ENCODE results near the gene RASSF5.

RASSF5 gene

DNA sequence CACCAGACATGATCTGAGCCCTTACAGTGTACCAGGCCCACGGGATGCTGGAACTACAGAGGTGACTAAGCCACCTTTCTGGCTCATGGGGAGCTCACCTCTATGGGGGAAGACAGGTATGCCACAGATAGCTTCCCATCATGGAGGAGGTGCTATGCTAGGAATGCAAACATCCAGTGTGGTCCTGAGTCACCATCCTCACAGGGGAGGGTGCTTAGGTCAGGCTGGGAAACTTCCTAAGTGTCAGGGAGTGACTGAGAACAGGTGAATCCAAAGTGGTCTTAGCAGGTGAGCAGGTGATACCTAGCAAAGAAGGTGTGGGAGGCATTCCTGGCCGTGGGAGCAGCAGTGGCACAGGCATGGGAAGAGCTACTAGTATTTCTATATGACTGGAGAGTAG lies 8.6 kb upstream of the RASSF5 start:
- no peak for DNase-seq

DNA sequence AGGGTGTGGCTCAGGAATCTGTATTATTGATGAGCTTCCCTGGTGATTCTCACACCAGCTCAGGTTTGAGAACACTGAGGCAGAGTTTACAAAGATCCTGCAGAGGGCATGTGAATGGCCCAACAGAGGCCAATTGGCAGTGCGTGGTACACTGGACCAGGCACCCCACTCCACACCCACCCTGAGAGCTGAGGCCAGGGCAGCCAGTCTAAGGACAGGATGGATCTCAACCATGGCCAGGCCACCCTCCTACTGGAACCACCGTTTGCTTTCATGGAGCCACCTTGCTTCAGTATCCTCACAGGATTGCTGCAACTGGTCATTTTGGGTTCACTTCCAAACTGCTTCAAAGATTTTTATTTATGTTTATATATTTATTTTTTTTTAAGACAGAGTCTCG lies 7.3 kb upstream of the RASSF5 start:
- DNase-seq, result no peak

DNA sequence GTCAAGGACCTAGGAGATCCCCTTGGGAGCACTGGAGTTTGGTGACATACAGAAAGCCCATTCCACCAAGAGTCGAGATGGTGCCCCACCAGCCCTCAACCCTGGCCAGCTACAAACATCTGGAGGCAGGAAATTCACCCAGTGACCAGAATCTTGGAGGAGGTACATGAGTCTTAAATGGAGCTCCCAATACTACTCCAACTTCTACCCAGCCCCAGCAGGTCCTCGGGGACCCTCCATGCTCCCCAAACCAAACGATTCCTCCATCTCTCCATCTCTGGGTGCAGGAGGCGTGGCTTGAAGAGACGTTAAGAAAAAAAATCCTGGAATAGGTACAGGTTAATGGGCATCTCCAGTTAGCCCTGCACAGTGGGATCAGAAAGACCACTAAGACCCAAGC lies 5.5 kb upstream of the RASSF5 start:
- no peak for DNase-seq

DNA sequence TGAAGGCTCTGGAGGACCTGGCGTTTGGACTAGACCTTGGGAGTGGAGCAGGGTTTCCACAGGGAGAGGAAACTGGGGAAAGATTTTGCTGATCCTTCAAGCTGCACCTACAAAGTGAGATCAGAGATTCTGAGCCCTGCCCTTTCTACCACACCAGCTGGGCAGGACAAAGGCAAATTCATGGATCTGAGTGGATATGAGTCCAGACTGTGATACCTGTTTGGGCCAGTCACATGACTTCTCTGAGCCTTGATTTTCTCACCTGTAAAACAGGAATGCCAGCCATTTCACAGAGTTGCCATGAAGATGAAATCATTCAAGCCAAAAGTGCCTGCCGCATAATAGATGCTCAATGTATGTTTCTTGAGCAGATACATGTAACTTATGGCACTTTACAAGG lies 4.9 kb upstream of the RASSF5 start:
- DNase-seq, result no peak

DNA sequence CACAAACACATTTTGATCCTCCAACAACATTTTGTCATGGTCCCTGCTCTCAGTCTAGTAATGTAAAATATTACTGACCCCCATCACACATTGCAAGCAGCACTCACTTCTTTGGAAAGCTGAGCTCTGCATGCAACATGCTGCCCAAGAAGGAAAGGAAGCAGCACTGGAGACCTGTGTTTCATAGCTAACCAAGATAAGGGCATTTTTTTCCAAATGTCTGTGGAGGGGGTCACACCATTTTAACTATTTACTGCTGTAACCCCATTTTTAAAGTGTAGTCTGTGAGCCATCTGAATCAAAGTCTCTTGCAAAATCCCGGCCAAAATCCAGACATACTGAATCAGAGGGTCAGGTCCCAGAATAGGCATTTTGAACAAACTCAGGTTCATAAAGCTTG lies 4.5 kb upstream of the RASSF5 start:
- no peak for DNase-seq

DNA sequence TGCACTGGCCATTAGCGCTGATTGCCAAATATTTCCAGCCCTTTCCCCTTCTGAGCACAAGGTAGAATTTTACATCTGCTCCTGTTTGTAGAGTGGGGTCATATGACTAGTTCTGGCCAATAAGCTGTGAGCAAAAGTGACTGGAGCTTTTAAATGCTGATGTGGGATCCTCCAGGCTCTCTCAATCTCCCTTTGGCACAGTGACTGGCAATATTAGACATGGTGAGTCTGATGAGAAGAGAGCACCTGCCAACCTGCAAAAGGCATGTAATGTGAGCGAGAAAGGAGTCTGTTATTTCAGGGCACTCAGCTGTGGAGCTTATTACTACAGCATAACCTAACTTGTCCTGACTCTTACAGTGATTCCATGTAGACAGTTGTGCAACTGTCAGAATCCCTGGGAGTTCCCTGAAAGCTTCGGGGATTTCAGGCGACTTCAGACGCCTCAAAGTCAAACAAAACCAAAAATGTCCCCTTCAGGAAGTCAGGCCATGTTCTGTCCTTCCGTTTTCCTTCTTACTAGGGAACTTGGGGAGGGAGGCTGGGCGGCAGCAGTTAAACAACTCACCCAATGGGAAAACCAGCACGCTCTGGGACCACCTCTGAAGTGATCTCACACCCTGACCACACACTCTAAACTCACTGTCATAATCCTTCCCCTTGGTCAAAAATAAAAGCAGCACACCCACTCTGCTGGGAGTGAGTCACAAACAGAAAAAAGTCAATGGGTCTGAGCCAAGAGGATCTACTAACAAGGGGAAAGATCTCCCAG lies 3.6 kb upstream of the RASSF5 start:
- DNase-seq, result peak; percentile 98 to 99

DNA sequence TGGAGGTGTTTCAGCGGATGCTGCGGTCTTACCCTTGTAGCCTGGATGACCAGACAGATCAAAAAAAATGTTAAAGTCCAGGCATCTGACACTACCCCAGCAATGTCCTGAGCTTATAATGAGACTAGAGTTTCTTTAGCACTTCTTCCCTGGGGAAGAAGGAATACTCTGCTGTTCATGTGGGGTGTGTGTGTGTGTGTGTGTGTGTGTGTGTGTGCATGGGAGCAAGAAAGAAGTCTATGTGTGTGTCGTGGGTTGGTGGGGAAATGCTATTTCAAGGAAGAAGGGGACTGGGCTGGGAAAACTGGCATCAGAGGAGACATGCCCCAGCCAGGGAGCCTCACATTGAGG lies 3.0 kb upstream of the RASSF5 start:
- no peak for DNase-seq

DNA sequence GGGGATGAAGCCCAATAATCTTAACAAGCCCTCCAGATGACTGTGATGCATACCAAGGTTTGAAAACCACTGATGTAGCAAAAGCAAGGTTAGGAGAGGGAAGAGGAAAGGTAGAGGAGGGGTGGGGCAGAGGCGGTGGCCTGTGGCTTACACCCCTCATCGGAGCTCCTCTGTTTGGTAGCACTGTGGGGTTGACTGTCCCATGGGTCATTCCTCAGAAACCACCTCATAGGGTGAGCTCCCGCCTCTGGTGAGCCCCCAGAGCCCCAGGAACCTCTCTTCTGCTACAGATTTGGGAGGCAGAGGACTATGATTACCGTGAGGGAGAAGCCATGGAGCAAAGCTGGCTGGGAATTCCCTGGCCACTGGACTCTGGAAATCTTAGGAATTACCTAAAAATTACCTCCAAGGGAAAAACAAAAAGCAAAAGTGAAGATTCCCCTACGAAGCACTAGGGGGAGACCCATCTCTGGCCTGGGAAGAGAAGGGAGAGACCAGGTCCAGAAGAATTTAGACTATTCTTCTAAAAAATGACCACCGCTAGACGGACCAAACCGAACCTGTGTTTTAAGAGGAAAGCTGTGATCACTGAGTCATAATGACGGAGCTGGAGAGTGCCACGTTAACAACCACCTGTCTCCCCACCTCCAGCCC lies 1.5 kb upstream of the RASSF5 start:
- peak; percentile 26 to 45 for DNase-seq

DNA sequence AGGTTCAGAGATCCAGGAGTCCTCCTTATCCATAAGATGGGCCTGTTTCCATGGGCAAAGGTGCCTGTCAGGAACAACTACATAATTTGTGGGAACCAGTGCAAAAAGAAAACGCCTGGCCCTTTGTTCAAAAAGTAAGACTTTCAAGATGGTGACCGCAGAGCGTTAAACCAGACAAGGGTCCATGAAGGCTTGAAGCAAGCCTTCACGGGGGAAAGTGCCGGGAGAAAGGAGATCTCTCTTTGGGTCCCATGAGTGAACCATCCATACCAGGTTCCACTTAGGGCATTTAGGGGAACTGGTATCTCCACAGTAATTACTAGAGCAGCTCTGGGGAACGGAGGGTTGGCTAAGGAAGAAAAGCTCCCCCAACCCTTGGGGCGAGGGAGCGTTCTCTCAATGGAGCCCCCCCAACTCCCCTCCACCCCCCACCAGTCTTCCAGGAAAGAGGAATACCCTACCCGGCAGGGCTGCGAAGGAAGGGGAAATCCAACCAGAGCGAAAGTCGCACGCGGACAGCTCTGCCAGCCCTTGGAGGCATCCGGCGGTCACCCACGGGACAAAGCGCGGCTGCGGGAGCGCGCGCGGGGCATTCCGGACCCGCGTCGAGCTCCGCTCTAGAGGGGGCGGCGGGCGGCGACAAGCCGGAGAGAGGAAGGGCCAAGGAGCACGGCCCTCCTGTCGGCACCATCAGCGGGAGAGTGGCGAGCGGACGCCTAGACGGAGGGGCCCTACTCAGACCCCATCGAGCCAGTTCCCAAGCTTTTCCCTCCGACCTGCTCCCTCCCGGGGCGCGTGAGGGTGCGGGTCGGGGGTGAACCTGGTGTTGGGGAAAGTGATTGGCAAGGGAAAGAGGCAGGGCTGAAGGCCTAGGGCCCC lies 687 bp upstream of the RASSF5 start:
- DNase-seq, result no peak

DNA sequence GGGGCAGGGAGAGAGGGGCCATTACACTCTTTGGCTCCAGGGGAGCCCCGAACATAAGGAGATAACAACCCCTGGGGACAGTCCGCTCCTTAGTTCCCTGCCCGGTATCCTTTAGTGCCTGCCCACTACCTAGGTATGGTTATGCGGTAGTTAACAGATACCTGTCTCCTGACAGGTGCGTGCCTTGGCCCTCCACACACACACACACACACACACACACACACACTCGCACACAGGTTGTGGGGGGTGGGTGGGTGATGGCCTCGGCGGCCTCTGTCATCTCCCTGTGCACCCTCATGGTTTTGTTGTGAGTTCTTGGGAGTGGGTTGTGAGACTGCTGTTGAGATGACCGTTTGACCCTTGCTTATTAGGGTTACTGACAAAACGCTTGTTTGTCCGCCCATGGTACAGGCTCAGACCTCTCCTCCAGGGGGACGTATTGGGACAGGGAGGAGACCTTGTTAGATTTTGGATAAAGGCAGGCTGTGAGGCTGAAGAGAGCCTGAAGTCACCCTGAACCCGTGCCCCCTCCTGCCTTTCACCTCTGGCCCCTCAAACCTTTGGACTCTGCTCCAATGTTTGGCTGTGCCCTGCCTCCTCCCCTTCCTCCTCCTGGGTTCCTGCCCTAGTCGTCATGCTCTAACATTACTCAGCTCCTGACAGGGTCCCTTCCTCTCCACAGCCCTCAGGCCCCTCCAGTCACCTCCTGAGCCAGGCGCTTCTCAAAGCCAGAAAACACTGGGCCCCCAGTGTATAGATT lies 979 bp downstream of the RASSF5 start:
- no peak for DNase-seq

DNA sequence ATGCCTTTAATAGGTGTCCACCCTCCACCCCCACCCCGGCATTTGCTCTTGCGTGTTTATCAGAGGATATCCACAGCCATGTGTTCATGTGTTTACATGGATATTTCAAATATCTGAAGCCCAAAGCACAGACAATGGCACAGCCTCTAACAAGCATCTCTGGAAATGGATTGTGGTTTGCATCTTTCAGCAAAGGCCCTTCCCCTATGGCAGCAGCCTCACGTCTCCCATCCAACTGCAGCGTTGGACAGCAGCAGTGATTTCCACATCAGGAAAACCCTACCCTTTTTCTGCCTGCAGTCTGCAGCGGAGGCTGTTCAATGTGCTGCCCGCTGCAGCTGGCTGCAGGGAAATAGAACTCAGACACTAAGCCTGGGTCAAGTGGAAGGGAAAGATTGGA lies 1.6 kb downstream of the RASSF5 start:
- no peak for DNase-seq

DNA sequence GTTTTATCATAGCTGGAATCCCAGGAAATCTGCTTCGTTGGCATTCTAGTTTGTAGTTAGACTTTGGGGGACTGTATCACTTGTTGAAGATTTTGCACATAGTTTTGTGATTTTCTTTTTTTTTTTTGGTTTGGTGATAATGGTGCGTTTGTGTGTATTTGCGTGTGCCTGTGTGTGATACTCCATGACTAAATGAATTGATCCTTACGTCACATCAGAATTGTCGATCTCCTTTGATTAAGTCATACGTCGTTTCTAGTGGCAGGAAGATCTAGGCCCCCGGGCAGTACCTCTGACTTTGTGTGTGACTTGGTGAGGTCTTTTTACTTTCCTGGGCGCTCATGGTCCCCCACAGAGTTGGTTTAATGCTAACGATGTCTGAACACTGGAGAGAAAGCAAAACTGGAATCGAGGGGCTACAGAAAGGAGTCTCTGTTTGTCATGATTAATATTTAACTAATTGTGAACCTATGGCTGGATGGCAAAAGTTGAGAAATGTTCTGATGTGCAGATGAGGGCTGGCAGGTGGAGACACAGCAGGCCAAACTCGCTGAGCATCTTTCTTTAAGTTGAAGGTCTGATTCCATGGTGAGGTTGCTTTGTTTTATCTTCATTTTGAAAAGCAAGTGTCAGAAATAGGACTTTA lies 2.4 kb downstream of the RASSF5 start:
- DNase-seq, result no peak

DNA sequence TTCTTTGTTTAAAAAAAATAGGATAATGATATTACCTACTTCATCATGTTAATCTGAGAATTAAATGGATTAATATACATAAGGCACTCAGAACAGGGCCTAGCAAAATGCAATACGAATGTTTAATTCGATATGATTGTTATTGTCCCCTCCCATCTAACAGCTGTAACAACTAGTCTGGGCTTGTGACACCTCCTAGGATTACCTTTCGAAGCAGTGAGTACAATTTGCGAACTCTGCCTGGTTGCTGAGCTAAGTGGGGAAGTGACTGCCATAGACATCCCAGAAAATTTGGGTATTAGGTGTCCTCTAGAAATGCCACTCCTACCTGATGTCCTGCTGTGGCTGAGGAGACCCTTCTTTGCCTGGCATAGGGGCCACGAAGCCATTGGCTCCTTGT lies 3.0 kb downstream of the RASSF5 start:
- DNase-seq, result no peak

DNA sequence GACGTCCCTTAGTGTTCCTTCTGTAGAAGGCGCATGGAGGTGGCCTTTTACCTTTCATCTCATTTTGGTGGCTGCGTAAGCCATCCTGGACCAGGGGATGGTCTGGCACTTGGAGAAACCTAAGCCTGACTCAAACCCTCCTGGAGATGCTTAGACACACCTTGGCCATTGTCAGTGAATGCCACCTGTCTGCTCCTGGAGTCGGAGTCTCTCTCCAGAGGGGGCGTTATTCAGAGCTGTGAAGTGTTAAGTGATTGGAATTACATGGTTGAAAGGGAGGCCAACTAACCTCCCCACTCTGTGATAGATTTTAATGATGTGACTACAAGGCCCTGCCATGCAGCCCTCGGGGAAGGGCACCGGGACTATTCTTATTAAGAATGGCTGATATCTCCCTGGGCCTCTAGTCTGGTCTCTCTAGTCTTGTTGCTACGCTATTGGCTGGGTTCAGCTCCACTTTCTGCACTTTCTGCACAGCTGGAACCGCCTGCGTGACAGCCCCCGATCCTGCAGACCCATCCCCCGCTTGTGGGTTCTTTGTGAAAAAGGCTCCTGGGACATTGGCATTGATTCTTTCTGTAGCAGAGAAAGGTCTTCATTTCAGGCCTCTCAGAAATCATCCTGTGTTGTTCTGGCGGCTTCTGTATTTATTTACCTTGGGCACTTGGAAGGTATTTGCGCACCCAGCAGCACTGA lies 4.2 kb downstream of the RASSF5 start:
- DNase-seq, result no peak

DNA sequence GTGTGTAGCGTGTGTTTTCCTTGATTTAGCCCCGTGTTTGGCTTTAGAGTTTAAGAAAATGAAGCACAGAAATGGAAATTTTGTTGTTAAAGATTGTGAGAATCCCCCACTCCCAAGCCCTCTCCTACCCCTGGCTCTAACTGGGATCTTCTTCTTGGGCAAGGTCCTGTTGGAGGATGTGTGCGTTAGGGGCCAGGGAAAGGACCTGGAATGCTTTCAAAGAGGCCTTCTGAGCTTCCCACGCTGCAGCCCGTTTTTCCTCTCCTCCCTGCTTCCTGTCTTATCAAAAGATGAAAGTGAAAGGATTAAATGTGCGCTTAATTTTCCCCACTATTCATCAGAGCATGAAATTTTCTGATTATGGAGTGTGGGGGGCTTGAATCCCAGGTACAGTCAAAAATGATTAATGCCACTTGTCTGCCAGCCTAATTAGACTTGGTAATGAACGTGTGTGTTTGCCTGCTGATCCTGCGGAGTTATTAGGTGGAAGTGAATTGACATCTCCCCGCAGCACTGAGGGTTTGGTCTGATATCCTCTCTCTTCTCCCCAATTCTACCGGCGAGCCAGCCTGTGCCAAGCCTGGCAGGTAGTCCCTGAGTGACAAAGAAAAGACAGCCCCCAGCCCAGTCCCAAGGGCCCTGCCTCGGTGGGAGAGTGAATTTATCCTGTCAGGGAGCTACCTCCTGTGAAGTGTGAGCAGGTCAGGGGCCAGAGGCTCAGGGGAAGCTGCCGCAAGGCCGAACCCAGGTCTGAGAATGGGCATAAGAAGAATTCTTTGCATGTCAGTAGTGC lies 4.9 kb downstream of the RASSF5 start:
- DNase-seq, result no peak

DNA sequence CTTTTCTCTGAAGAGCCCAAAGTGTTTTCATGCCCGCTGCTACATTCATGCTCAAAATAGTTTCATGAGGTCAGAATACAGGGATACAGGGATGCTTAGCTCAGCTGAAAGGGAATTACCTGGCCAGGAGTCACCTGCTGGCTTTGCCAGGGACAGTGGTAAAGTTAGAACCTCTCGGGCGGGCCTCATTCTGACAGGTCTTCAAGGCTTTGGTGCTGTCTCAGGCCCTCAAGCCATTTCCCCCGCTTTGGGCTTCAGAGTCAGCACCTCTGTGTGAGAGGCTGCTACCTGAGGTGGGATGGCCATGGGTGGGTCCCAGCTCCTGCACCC lies 5.5 kb downstream of the RASSF5 start:
- no peak for DNase-seq

DNA sequence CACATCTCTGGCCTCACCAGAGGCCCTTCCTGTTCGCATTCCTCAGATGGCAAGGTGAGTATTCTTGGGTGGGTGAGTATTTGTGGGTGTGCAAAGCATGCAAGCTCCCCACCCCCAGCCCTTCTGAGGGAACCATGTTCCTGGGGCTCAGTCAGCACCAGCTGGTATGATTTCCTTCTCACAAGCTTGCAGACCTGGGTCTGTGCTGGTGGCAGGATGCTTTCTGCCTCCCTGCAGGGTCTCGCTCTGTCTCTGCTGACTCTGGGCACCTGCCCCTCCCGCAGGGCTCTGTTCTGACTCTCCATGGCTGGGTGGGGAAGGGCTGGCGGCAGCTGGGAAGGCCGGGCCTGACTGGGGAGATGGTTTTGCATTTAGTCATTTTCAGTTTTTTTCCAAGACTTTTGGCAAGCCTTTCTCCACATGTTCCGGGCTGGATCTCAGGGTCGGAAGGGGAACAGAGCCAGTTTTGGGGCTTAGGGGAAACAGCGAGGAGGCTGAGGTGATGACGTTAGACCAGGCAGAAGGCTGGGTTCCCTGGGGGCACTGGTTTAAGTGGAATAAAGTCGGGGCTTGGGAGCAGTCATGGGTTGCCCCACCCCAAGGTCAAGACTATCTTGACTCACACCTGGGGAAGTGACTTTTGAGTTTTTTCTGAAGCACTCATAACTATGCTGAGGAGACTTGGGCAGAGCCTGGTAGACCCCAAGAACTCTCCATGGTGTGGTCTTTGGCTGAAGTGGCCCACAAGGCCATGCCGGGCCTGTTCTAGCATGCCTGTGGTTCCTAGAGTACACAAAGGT lies 6.2 kb downstream of the RASSF5 start:
- no peak for DNase-seq

DNA sequence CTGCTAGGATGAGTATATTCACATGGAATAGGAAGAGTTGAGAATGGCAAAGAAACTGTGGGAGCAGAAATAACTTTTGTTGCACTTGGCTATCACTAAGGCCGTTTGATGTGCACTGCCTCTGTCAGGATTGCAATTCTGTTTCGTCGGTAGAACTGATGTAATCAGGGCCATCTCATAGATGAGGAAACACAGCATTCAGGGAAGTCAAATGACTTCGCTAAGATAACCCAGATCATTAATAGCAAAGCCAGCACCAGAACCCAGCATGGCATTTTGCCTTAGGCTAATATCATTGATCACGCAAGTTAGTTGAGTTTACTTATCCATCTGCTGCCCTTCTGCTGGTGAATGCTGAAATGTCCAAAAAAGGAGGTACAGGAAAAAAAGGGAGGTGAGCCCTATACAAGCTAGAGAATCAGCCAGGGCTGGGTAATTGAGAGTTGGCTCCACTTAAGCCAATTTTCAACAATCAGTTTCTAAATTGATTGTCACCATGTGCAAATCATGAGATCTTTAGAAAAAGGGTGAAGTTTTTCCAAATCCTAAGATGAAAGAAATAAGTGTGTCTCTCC lies 7.6 kb downstream of the RASSF5 start:
- DNase-seq, result no peak

DNA sequence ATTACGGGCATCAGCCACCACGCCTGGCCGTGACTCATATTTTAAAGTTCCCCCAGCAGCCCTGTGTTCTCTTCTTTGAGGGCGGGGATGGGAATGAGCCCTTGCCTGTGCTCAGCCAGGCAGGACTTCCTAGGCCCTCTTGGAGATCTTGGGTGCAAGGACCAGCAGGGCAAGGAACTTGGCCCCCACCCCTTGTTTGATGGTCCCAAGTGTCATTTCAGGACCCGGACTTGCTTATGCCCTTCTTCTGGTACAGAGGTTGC lies 9.3 kb downstream of the RASSF5 start:
- no peak for DNase-seq

DNA sequence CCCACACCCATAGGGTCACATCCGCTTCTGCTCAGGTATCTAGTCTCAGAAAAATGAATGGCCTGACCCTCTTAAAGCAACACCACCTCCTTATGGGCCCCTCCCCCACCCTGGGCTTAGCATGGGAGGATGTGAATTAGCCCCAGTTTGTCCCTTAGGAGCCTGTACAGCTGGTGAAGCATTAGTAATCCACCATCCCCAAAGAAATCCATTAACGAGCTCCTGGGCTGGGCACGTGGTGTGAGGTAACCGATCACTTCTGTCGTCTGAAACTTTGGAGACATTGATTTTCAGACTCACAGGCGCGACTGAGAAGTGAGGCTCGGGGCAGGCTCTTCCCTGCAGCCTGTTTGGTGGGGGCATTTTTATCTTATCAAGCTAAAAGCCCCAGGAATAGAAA lies 10.5 kb downstream of the RASSF5 start:
- no peak for DNase-seq

All from Kasumi-1 (cell line).